ENCODE measurements around the gene POT1.

GRCh38 chr7:124937076-124937475 lies 7.5 kb upstream of the POT1 start:
- TF ChIP-seq POLR2A (IDR thresholded peaks at IDR 0.05) (no peak), EP300 (IDR thresholded peaks at IDR 0.05) (no peak)
- TF ChIP-seq, protein P1, sequence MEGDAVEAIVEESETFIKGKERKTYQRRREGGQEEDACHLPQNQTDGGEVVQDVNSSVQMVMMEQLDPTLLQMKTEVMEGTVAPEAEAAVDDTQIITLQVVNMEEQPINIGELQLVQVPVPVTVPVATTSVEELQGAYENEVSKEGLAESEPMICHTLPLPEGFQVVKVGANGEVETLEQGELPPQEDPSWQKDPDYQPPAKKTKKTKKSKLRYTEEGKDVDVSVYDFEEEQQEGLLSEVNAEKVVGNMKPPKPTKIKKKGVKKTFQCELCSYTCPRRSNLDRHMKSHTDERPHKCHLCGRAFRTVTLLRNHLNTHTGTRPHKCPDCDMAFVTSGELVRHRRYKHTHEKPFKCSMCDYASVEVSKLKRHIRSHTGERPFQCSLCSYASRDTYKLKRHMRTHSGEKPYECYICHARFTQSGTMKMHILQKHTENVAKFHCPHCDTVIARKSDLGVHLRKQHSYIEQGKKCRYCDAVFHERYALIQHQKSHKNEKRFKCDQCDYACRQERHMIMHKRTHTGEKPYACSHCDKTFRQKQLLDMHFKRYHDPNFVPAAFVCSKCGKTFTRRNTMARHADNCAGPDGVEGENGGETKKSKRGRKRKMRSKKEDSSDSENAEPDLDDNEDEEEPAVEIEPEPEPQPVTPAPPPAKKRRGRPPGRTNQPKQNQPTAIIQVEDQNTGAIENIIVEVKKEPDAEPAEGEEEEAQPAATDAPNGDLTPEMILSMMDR (IDR thresholded peaks at IDR 0.05): no peak

Data from tibial nerve (tissue), 4 donors.